Endodermal cell (in vitro differentiated cells): ENCODE measurements around the gene IGLL5. TPM values are rescaled to one million over a fixed set of nuclear protein-coding genes. Genes with fewer than 3 reads are reported as not detected.

Experiments
- DNase-seq: peaks from one replicate; pipeline ENCODE4 v3.0.0-alpha.2; 2017
- H3K27ac ChIP-seq: 2 replicates; pipeline ENCODE4 v1.5.1; 2013; ENCODE audit warnings: mild to moderate bottlenecking, low read depth, low read length, moderate library complexity
- H3K27me3 ChIP-seq: 2 replicates; pipeline ENCODE4 v1.6.1; 2013; ENCODE audit warnings: mild to moderate bottlenecking, low read length, moderate library complexity; ENCODE audit not compliant: insufficient read depth, control insufficient read depth, poor library complexity, severe bottlenecking
- H3K36me3 ChIP-seq: 2 replicates; pipeline ENCODE4 v1.7.0; 2013; ENCODE audit warnings: mild to moderate bottlenecking, low read length, moderate library complexity; ENCODE audit not compliant: control insufficient read depth, insufficient read depth
- H3K4me1 ChIP-seq: one replicate; pipeline ENCODE4 v1.7.0; 2013; ENCODE audit warnings: low read length; ENCODE audit not compliant: control insufficient read depth, insufficient read depth
- H3K4me3 ChIP-seq: 2 replicates; pipeline ENCODE4 v1.5.1; 2013; ENCODE audit warnings: mild to moderate bottlenecking, low read length, moderate library complexity
- H3K9ac ChIP-seq: 2 replicates; pipeline ENCODE4 v1.6.1; 2013; ENCODE audit warnings: mild to moderate bottlenecking, low read length, moderate library complexity; ENCODE audit not compliant: poor library complexity, severe bottlenecking; ENCODE audit errors: extremely low read depth
- H3K9me3 ChIP-seq: 2 replicates; pipeline ENCODE4 v1.6.1; 2013; ENCODE audit warnings: mild to moderate bottlenecking, low read length, moderate library complexity; ENCODE audit not compliant: control insufficient read depth
- H3K27ac Mint-ChIP-seq: 2 replicates; pipeline ENCODE4 v1.8.0; 2020; ENCODE audit warnings: mixed read lengths
- H3K27me3 Mint-ChIP-seq: 2 replicates; pipeline ENCODE4 v1.8.0; 2021; ENCODE audit warnings: mild to moderate bottlenecking, mixed read lengths; ENCODE audit not compliant: insufficient read depth
- H3K36me3 Mint-ChIP-seq: 2 replicates; pipeline ENCODE4 v1.8.0; 2020; ENCODE audit warnings: low read depth, mixed read lengths
- H3K4me1 Mint-ChIP-seq: 2 replicates; pipeline ENCODE4 v1.8.0; 2020; ENCODE audit warnings: mixed read lengths
- H3K4me3 Mint-ChIP-seq: 2 replicates; pipeline ENCODE4 v1.8.0; 2020; ENCODE audit warnings: mild to moderate bottlenecking, moderate library complexity, mixed read lengths
- H3K9me3 Mint-ChIP-seq: 2 replicates; pipeline ENCODE4 v1.8.0; 2020; ENCODE audit warnings: mild to moderate bottlenecking, mixed read lengths
- WGBS, 2 experiments: methylation state at CpG; one replicate each; pipeline versions ENCODE4 v1.1.5 to v1.1.7; 2013; ENCODE audit warnings: missing lambda C conversion rate in 2 of 2, mixed read lengths in 1 of 2; ENCODE audit not compliant: insufficient coverage in 1 of 2, insufficient read length in 1 of 2; 5-methylcytosine and 5-hydroxymethylcytosine counted together
- total RNA-seq, 2 donors: library from RNA; stranded (reverse); fragmentation: NEBNext Ultra II Directional in 1 of 2; extraction: Animal tissue kit (Norgen Biotek cat#: 25700) in 1 of 2; gene quantifications; 2 replicates in 1 of 2; 3 replicates in 1 of 2; pipeline ENCODE4 v1.2.1, GENCODE V29; 2021
- TF ChIP-seq, protein P1 (sequence below): fragments of 200-600 bp; sonication (generic); conservative IDR thresholded peaks from 2 replicates; pipeline ENCODE4 v1.5.0; 2021; ENCODE audit warnings: antibody characterized with exemption, mild to moderate bottlenecking

IGLL5 gene
- total RNA-seq, 2 donors from 2014 or later, result not detected

DNA sequence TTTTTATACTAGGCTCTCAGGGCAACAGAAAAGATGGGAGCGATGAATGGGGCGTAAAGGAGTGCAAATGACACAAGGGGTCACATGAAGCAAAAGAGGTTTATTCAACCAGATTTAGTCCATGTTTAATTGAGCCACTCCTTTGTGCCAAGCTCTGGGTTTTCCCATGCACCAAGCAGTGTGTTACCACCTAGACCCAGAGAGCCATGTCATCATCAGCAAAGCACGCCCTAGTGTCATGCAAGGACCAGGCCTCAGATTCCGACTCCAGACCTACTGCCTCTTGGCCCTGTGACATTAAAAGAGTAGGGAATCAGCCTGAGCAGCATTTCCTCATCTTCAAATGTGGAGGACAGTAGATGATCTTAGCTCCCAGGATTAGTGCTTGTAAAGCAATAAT is 1.1 kb upstream of the IGLL5 start:
- Mint-ChIP-seq H3K36me3 (no peaks in the 10 kb centered on the region), H3K4me3 (no peak overlapping the region), H3K27ac (no peak overlapping the region), H3K27me3 (peaks cover 47% of the 10 kb centered on the region), H3K9me3 (no peaks in the 10 kb centered on the region), H3K4me1 (no peaks in the 10 kb centered on the region)
- DNase-seq, result peak; percentile 26
- Histone ChIP-seq H3K9me3 (no peaks in the 10 kb centered on the region), H3K9ac (no peak overlapping the region), H3K27me3 (peaks cover 28% of the 10 kb centered on the region), H3K4me3 (no peak overlapping the region), H3K27ac (no peak overlapping the region), H3K4me1 (no peaks in the 10 kb centered on the region), H3K36me3 (no peaks in the 10 kb centered on the region)
- WGBS, 2 experiments, result 90 to 94% methylated on average over 4 of the region's 4 CpGs
- TF ChIP-seq, protein P1, sequence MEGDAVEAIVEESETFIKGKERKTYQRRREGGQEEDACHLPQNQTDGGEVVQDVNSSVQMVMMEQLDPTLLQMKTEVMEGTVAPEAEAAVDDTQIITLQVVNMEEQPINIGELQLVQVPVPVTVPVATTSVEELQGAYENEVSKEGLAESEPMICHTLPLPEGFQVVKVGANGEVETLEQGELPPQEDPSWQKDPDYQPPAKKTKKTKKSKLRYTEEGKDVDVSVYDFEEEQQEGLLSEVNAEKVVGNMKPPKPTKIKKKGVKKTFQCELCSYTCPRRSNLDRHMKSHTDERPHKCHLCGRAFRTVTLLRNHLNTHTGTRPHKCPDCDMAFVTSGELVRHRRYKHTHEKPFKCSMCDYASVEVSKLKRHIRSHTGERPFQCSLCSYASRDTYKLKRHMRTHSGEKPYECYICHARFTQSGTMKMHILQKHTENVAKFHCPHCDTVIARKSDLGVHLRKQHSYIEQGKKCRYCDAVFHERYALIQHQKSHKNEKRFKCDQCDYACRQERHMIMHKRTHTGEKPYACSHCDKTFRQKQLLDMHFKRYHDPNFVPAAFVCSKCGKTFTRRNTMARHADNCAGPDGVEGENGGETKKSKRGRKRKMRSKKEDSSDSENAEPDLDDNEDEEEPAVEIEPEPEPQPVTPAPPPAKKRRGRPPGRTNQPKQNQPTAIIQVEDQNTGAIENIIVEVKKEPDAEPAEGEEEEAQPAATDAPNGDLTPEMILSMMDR, result no peak

DNA sequence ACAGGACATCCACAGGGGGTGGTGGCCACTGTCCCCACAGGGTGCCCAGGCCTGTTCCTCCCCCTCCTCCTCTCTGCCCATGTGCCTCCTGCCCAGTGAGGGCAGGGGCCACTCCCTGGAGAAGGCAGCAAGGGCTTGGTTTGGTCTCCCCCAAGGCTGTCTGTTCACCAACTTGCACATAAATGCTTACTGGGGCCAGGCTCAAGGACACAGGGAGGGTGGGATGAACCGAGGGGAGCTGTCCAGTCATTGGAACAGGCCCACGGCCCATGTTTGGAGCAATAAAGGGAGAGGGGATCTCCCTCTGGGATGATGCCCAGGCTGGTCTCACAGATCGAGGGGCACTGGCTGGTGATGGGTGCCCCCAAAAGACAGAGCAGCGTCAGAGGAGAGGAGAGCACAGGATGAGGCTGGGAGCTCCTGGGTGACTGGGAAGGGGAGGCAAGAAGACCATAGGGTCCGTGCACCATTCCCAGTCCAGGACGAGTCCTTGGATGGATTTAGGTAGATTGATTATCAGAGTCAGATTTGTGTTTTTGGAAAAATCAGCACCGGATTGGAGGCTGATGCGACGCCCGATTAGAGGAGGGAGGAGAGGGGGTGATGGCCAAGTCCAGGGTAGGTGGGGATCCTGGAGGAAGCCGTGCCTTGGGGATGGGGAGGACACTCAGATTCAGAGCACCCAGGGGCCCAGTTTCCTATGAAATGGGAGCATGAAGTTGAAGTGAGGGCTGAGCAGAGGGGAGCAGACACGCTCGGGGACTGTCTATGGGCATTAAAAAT is 1.1 kb downstream of the IGLL5 start:
- no peak overlapping the region for H3K9ac ChIP-seq
- H3K4me1 ChIP-seq, result no peaks in the 10 kb centered on the region
- Mint-ChIP-seq H3K27me3 (peaks cover 58% of the 10 kb centered on the region), H3K36me3 (no peaks in the 10 kb centered on the region), H3K4me3 (no peak overlapping the region), H3K4me1 (no peaks in the 10 kb centered on the region), H3K27ac (no peak overlapping the region), H3K9me3 (no peaks in the 10 kb centered on the region)
- H3K4me3 ChIP-seq, result no peak overlapping the region
- H3K36me3 ChIP-seq, result no peaks in the 10 kb centered on the region
- WGBS, 2 experiments, result 87 to 88% methylated on average over 9 to 13 of the region's 13 CpGs
- H3K9me3 ChIP-seq, result no peaks in the 10 kb centered on the region
- TF ChIP-seq, protein P1, result no peak
- H3K27me3 ChIP-seq, result peaks cover 28% of the 10 kb centered on the region
- H3K27ac ChIP-seq, result no peak overlapping the region
- peak; percentile 38 for DNase-seq

DNA sequence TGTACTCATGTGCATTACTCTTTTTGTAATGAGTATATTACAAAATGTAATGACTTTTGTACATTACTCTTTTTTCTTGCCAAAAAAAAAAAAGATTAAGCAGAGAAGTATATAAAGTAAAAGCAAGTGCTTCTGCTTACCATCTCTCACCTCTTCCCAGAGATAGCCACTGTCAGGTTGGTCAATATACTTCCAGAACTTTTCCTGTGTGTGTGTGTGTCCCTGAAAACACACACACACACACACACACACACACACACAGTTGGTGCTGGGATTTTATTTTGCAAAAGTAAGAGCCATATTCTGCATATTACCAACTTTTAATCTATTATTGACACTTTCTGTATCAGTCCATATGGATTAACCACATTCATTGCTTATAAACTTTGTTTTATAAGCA is 2.5 kb downstream of the IGLL5 start:
- DNase-seq, result no peak
- Mint-ChIP-seq H3K4me3 (no peak overlapping the region), H3K27me3 (peaks cover 63% of the 10 kb centered on the region), H3K27ac (no peak overlapping the region), H3K9me3 (no peaks in the 10 kb centered on the region), H3K4me1 (no peaks in the 10 kb centered on the region), H3K36me3 (no peaks in the 10 kb centered on the region)
- no peaks in the 10 kb centered on the region for H3K4me1 ChIP-seq
- H3K36me3 ChIP-seq, result no peaks in the 10 kb centered on the region
- no peak overlapping the region for H3K27ac ChIP-seq
- TF ChIP-seq, protein P1, result no peak
- H3K4me3 ChIP-seq, result no peak overlapping the region
- no peak overlapping the region for H3K9ac ChIP-seq
- H3K27me3 ChIP-seq, result peaks cover 27% of the 10 kb centered on the region
- H3K9me3 ChIP-seq, result no peaks in the 10 kb centered on the region
